Gastroesophageal sphincter (tissue), 4 donors: Measurements from ENCODE around the gene CCN5. TPM values are rescaled to one million over a fixed set of nuclear protein-coding genes. Genes with fewer than 3 reads are reported as not detected.

Experiments used
- ATAC-seq: fragments of 150-250 bp; one replicate; pipeline ENCODE4 v1.9.1; 2016; ENCODE audit warnings: mild to moderate bottlenecking, moderate library complexity
- H3K27ac ChIP-seq, 4 donors: fragments of 200-600 bp; sonication (generic) in 3 of 4; 1 replicate in 3 of 4; 2 replicates in 1 of 4; pipeline ENCODE4 v1.5.1; 2016 to 2019
- H3K27me3 ChIP-seq: fragments of 200-600 bp; sonication (generic); one replicate; pipeline ENCODE4 v1.5.1; 2019
- H3K36me3 ChIP-seq, 2 donors: fragments of 200-600 bp; sonication (generic); one replicate each; pipeline ENCODE4 v1.5.1; 2019; ENCODE audit warnings: control low read depth in 1 of 2
- H3K4me1 ChIP-seq, 3 donors: fragments of 200-600 bp; sonication (generic); 1 replicate in 2 of 3; 2 replicates in 1 of 3; pipeline ENCODE4 v1.5.1; 2016 to 2019; ENCODE audit warnings: control low read depth in 2 of 3
- H3K4me3 ChIP-seq, 2 donors: fragments of 200-600 bp; sonication (generic); one replicate each; pipeline ENCODE4 v1.5.1; 2019; ENCODE audit warnings: mild to moderate bottlenecking in 1 of 2, moderate library complexity in 1 of 2
- H3K9me3 ChIP-seq, 3 donors: fragments of 200-600 bp; sonication (generic); one replicate each; pipeline ENCODE4 v1.5.1; 2017 to 2019; ENCODE audit warnings: control low read depth in 2 of 3
- EP300 ChIP-seq: sonication (generic); formaldehyde crosslinking; IDR thresholded peaks from one replicate; pipeline ENCODE4 v1.6.1; 2017; ENCODE audit warnings: antibody characterized with exemption, mild to moderate bottlenecking
- POLR2A ChIP-seq, 2 donors: fragments of 450-650 bp; IDR thresholded peaks; one replicate each; pipeline ENCODE4 v1.6.1; 2017; ENCODE audit warnings: antibody characterized with exemption in 2 of 2, mild to moderate bottlenecking in 2 of 2, moderate library complexity in 1 of 2
- POLR2AphosphoS5 ChIP-seq: sonication (generic); formaldehyde crosslinking; IDR thresholded peaks from one replicate; pipeline ENCODE4 v1.6.1; 2017; ENCODE audit warnings: antibody characterized with exemption
- WGBS, 2 donors: methylation state at CpG; one replicate each; pipeline ENCODE4 v1.1.5; 2018; ENCODE audit warnings: low coverage in 1 of 2; 5-methylcytosine and 5-hydroxymethylcytosine counted together
- total RNA-seq, 4 donors: library from RNA; depleted of rRNA; stranded (reverse); fragments of >200 nt; gene quantifications; one replicate each; pipeline ENCODE4 v1.1.0, GENCODE V29; 2016
- TF ChIP-seq, protein P1 (sequence below), 4 experiments: fragments of 200-600 bp in 2 of 4; fragments of 450-650 bp in 2 of 4; sonication (generic) in 1 of 4; IDR thresholded peaks; one replicate each; pipeline ENCODE4 v1.5.1; 2017 to 2019; ENCODE audit warnings: antibody characterized with exemption in 4 of 4, mild to moderate bottlenecking in 2 of 4, moderate library complexity in 2 of 4

The CCN5 gene
- total RNA-seq, 4 donors from 2014 or later = 52.9 to 359 (median 146) TPM

DNA sequence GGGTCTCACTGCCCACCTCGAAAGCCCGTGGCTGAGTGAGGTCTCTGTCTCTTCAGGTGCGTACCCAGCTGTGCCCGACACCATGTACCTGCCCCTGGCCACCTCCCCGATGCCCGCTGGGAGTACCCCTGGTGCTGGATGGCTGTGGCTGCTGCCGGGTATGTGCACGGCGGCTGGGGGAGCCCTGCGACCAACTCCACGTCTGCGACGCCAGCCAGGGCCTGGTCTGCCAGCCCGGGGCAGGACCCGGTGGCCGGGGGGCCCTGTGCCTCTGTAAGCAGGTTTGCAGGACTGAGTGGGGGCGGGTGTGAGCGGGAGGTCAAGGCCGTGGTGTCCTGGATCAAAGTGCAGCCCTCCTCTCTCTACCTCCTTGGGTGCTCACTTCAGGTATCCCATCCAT is 4.7 kb downstream of the CCN5 start:
- no peaks in the 10 kb centered on the region for H3K27me3 ChIP-seq
- no CpG with 5 or more reads among the region's 19 CpGs for whole genome bisulfite sequencing, 2 donors
- peak overlapping the region; percentile 16 to 87 (median 80) for H3K27ac ChIP-seq
- no peaks in the 10 kb centered on the region for H3K9me3 ChIP-seq
- no peak for ATAC-seq
- no peaks in the 10 kb centered on the region for H3K36me3 ChIP-seq
- H3K4me3 ChIP-seq = no peak overlapping the region
- TF ChIP-seq EP300 (no peak), POLR2AphosphoS5 (no peak), POLR2A (IDR thresholded peaks at IDR 0.05) (no peak)
- TF ChIP-seq, protein P1, sequence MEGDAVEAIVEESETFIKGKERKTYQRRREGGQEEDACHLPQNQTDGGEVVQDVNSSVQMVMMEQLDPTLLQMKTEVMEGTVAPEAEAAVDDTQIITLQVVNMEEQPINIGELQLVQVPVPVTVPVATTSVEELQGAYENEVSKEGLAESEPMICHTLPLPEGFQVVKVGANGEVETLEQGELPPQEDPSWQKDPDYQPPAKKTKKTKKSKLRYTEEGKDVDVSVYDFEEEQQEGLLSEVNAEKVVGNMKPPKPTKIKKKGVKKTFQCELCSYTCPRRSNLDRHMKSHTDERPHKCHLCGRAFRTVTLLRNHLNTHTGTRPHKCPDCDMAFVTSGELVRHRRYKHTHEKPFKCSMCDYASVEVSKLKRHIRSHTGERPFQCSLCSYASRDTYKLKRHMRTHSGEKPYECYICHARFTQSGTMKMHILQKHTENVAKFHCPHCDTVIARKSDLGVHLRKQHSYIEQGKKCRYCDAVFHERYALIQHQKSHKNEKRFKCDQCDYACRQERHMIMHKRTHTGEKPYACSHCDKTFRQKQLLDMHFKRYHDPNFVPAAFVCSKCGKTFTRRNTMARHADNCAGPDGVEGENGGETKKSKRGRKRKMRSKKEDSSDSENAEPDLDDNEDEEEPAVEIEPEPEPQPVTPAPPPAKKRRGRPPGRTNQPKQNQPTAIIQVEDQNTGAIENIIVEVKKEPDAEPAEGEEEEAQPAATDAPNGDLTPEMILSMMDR (IDR thresholded peaks at IDR 0.05) = no peak
- H3K4me1 ChIP-seq = peaks cover 0 to 69% (median 21%) of the 10 kb centered on the region in 3 donors

DNA sequence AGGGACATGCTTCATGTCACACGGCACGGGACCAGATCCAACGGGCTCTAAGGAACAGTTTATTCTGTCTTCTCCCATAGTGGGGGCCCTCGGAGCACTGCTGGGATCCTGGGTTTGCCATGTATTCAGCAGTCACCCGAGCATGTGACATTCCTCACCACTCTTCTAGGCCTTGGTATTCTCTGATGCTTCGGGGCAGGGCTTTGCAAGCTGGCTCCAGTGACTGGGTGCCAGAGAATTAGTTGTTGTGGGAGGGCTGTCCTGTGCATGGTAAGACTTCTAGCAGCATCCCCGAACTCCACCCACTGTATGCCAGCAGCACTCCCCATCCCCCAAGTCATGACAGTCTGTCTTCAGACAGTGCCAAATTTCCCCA is 5.4 kb downstream of the CCN5 start:
- whole genome bisulfite sequencing, 2 donors = 31 to 50% methylated on average over 6 of the region's 7 CpGs
- H3K27ac ChIP-seq = peak overlapping the region; percentile 16 to 87 (median 80)
- peaks cover 0 to 61% (median 18%) of the 10 kb centered on the region in 3 donors for H3K4me1 ChIP-seq
- H3K36me3 ChIP-seq = no peaks in the 10 kb centered on the region
- no peak overlapping the region for H3K4me3 ChIP-seq
- no peaks in the 10 kb centered on the region for H3K9me3 ChIP-seq
- no peaks in the 10 kb centered on the region for H3K27me3 ChIP-seq
- no peak for TF ChIP-seq POLR2AphosphoS5
- TF ChIP-seq, protein P1 (IDR thresholded peaks at IDR 0.05) = no peak
- no peak for TF ChIP-seq POLR2A (IDR thresholded peaks at IDR 0.05)
- no peak for TF ChIP-seq EP300
- ATAC-seq = peak; percentile 71

DNA sequence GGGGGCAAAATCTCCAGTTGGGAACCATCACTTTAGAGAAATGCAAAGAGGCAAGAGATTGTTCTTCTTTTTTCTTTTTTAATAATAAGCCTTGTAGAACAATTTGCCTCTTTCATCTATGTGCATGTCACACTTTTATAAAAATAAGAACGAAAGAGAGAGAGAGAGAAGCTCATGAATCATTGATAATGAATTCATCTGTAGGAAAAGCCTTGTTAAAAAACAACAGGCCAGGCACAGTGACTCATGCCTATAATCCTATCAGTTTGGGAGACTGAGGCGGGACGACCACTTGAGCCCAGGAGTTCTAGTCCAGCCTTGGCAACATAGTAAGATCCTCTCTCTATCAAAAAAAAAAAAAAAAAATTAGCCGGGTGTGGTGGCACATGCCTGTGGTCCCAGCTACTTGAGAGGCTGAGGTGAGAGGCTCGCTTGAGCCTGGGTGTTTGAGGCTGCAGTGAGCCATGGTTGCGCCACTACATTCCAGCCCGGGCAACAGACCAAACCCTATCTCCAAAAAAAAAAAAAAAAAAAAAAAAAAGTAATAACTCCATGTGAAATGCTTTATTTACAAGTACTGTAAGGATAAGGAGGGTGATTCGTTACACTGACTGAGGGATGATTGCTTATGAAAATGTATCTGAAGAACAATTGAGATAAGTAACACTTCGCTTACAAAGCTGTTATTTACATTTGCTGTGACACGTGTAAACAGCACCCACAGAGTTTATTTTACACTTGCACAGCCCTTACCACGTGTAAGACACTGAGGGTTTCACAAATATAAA is 6.0 kb downstream of the CCN5 start:
- peak; percentile 77 for ATAC-seq
- Histone ChIP-seq H3K4me1 (peaks cover 0 to 55% (median 15%) of the 10 kb centered on the region in 3 donors), H3K9me3 (no peaks in the 10 kb centered on the region), H3K4me3 (no peak overlapping the region), H3K27ac (peak overlapping the region; percentile 16 to 87 (median 80)), H3K36me3 (no peaks in the 10 kb centered on the region), H3K27me3 (no peaks in the 10 kb centered on the region)
- TF ChIP-seq POLR2AphosphoS5 = peak; percentile 27
- TF ChIP-seq EP300 = no peak
- WGBS, 2 donors = 28 to 39% methylated on average over 6 to 11 of the region's 11 CpGs

DNA sequence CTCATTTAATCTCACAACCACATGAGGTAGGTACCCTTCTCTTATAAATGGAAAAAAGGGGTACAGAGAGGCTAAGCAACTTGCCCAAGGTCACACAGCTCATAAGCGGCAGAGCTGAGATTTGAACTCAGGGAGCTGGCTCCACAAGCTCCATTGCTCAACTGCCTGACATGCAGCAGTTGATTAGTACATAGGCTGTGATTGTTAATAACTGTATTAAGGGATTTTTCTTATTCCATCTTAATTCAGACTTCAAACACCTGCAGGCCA is 6.6 kb downstream of the CCN5 start:
- H3K27ac ChIP-seq = peak overlapping the region in 3 of 4 donors; percentile 76 to 83 (median 77)
- ATAC-seq = no peak
- H3K4me1 ChIP-seq = peaks cover 0 to 50% (median 15%) of the 10 kb centered on the region in 3 donors
- no peak overlapping the region for H3K4me3 ChIP-seq
- no peaks in the 10 kb centered on the region for H3K27me3 ChIP-seq
- WGBS, 2 donors = 100% methylated on average over 1 of the region's 1 CpG; no CpG with 5 or more reads in 1 of the 2 donors
- TF ChIP-seq POLR2A (IDR thresholded peaks at IDR 0.05) (no peak), EP300 (no peak), POLR2AphosphoS5 (no peak)
- TF ChIP-seq, protein P1 (IDR thresholded peaks at IDR 0.05) = no peak
- H3K36me3 ChIP-seq = no peaks in the 10 kb centered on the region
- no peaks in the 10 kb centered on the region for H3K9me3 ChIP-seq

DNA sequence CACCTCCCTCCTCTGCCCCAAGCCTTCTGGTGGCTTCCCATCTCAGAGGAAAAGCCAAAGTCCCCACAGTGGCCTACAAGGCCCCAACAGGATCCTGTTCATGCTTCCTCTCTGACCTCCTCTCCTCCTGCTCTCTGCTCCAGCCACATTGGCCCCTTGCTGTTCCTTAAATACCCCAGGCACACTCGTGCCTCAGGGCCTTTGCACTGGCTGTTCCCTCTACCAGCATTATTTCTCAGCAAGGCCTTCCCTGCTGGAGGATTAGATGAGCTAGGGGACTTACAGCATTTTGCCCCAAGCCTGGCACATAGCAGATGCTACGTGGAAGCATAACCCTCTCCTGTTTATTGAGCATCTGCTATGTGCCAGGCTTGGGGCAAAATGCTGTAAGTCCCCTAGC is 7.8 kb downstream of the CCN5 start:
- no peak overlapping the region for H3K4me3 ChIP-seq
- TF ChIP-seq POLR2AphosphoS5 (no peak), EP300 (no peak), POLR2A (IDR thresholded peaks at IDR 0.05) (no peak)
- TF ChIP-seq, protein P1 (IDR thresholded peaks at IDR 0.05) = no peak
- H3K9me3 ChIP-seq = no peaks in the 10 kb centered on the region
- peaks cover 0 to 46% (median 15%) of the 10 kb centered on the region in 3 donors for H3K4me1 ChIP-seq
- no peak for ATAC-seq
- no peaks in the 10 kb centered on the region for H3K27me3 ChIP-seq
- 83 to 85% methylated on average over 1 of the region's 2 CpGs for WGBS, 2 donors
- H3K27ac ChIP-seq = peak overlapping the region in 3 of 4 donors; percentile 22 to 83 (median 77)
- peaks cover 0 to 5% of the 10 kb centered on the region in 2 donors for H3K36me3 ChIP-seq
